ENCODE data around the gene SCOC.

Gene SCOC

GRCh38 chr4:140363051-140363450 lies 10.4 kb upstream of the SCOC start:
- Histone ChIP-seq H3K9me3 (ENCODE audit: control insufficient read depth in 1 of 2, low read length in 2 of 2) (no peaks in the 10 kb centered on the region), H3K4me3 (ENCODE audit: low read depth in 1 of 2, low read length in 2 of 2) (no peak overlapping the region), H3K27me3 (ENCODE audit: low read depth, low read length) (no peaks in the 10 kb centered on the region), H3K4me1 (ENCODE audit: control insufficient read depth in 1 of 2, insufficient read depth in 2 of 2, low read length in 2 of 2) (no peaks in the 10 kb centered on the region), H3K27ac (ENCODE audit: low read length) (no peak overlapping the region), H3K36me3 (ENCODE audit: control insufficient read depth in 1 of 2, insufficient read depth in 2 of 2, low read length in 2 of 2) (no peaks in the 10 kb centered on the region)

- H3K27me3 ChIP-seq (ENCODE audit: low read depth, low read length) = no peaks in the 10 kb centered on the region
- no peaks in the 10 kb centered on the region for H3K4me1 ChIP-seq (ENCODE audit: control insufficient read depth in 1 of 2, insufficient read depth in 2 of 2, low read length in 2 of 2)
- no peak overlapping the region for H3K27ac ChIP-seq (ENCODE audit: low read length)
Measured at GRCh38 chr4:140363558-140363957, 9.9 kb upstream of the SCOC start.

GRCh38 chr4:140367738-140368137 lies 5.7 kb upstream of the SCOC start:
- H3K27me3 ChIP-seq (ENCODE audit: low read depth, low read length) = no peaks in the 10 kb centered on the region
- H3K36me3 ChIP-seq (ENCODE audit: control insufficient read depth in 1 of 2, insufficient read depth in 2 of 2, low read length in 2 of 2) = no peaks in the 10 kb centered on the region
- no peaks in the 10 kb centered on the region for H3K9me3 ChIP-seq (ENCODE audit: control insufficient read depth in 1 of 2, low read length in 2 of 2)
- peaks cover 0 to 5% of the 10 kb centered on the region in 2 donors for H3K4me1 ChIP-seq (ENCODE audit: control insufficient read depth in 1 of 2, insufficient read depth in 2 of 2, low read length in 2 of 2)
- no peak overlapping the region for H3K4me3 ChIP-seq (ENCODE audit: low read depth in 1 of 2, low read length in 2 of 2)
- H3K27ac ChIP-seq (ENCODE audit: low read length) = no peak overlapping the region

More at GRCh38 chr4:140363558-140363957, 9.9 kb upstream of the SCOC start:
- Histone ChIP-seq H3K9me3 (ENCODE audit: control insufficient read depth in 1 of 2, low read length in 2 of 2) (no peaks in the 10 kb centered on the region), H3K4me3 (ENCODE audit: low read depth in 1 of 2, low read length in 2 of 2) (no peak overlapping the region), H3K36me3 (ENCODE audit: control insufficient read depth in 1 of 2, insufficient read depth in 2 of 2, low read length in 2 of 2) (no peaks in the 10 kb centered on the region)

- no peak overlapping the region for H3K4me3 ChIP-seq (ENCODE audit: low read depth in 1 of 2, low read length in 2 of 2)
- peaks cover 0 to 6% of the 10 kb centered on the region in 2 donors for H3K4me1 ChIP-seq (ENCODE audit: control insufficient read depth in 1 of 2, insufficient read depth in 2 of 2, low read length in 2 of 2)
- H3K27me3 ChIP-seq (ENCODE audit: low read depth, low read length) = no peaks in the 10 kb centered on the region
- H3K27ac ChIP-seq (ENCODE audit: low read length) = no peak overlapping the region
- H3K36me3 ChIP-seq (ENCODE audit: control insufficient read depth in 1 of 2, insufficient read depth in 2 of 2, low read length in 2 of 2) = no peaks in the 10 kb centered on the region
- no peaks in the 10 kb centered on the region for H3K9me3 ChIP-seq (ENCODE audit: control insufficient read depth in 1 of 2, low read length in 2 of 2)
Measured at GRCh38 chr4:140368686-140369085, 4.8 kb upstream of the SCOC start.

DNA sequence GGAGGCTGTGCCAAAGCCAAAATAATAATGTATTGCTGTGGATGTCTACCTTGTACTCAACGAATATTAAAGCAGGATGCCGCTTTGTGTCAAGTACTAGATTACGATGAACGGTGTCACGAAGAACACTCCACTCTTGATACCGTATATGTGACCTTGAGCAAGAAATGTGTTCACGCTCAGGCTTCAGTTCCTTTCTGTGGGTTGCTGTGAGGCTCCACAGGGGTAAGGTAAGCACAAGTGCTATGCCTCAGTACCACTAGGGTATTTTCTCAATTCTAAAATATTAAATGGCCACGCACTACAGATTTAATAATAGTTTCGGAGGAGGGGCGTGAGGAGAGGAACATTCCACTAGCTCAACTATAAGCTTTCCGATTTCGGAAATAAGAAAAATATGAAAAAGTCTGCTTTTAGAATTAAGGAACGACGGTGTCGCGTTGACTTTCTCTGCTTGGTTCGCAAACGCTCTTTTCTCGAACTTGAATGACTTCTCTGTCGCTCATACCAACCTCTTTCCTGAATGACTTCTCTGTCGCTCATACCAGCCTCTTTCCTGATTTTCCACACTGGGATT lies 607 bp upstream of the SCOC start:
- H3K4me3 ChIP-seq (ENCODE audit: low read depth in 1 of 2, low read length in 2 of 2) = peak overlapping the region; percentile 85 to 94
- H3K36me3 ChIP-seq (ENCODE audit: control insufficient read depth in 1 of 2, insufficient read depth in 2 of 2, low read length in 2 of 2) = no peaks in the 10 kb centered on the region
- peak overlapping the region; percentile 84 for H3K27ac ChIP-seq (ENCODE audit: low read length)
- H3K27me3 ChIP-seq (ENCODE audit: low read depth, low read length) = no peaks in the 10 kb centered on the region
- peaks cover 5 to 36% of the 10 kb centered on the region in 2 donors for H3K4me1 ChIP-seq (ENCODE audit: control insufficient read depth in 1 of 2, insufficient read depth in 2 of 2, low read length in 2 of 2)
- H3K9me3 ChIP-seq (ENCODE audit: control insufficient read depth in 1 of 2, low read length in 2 of 2) = no peaks in the 10 kb centered on the region

GRCh38 chr4:140374130-140374477 lies 658 bp downstream of the SCOC start:
- Histone ChIP-seq H3K9me3 (ENCODE audit: control insufficient read depth in 1 of 2, low read length in 2 of 2) (no peaks in the 10 kb centered on the region), H3K4me1 (ENCODE audit: control insufficient read depth in 1 of 2, insufficient read depth in 2 of 2, low read length in 2 of 2) (peaks cover 5 to 36% of the 10 kb centered on the region in 2 donors), H3K27ac (ENCODE audit: low read length) (peak overlapping the region; percentile 11), H3K4me3 (ENCODE audit: low read depth in 1 of 2, low read length in 2 of 2) (peak overlapping the region; percentile 85 to 94), H3K27me3 (ENCODE audit: low read depth, low read length) (no peaks in the 10 kb centered on the region), H3K36me3 (ENCODE audit: control insufficient read depth in 1 of 2, insufficient read depth in 2 of 2, low read length in 2 of 2) (peaks cover 0 to under 1% of the 10 kb centered on the region in 2 donors)

DNA sequence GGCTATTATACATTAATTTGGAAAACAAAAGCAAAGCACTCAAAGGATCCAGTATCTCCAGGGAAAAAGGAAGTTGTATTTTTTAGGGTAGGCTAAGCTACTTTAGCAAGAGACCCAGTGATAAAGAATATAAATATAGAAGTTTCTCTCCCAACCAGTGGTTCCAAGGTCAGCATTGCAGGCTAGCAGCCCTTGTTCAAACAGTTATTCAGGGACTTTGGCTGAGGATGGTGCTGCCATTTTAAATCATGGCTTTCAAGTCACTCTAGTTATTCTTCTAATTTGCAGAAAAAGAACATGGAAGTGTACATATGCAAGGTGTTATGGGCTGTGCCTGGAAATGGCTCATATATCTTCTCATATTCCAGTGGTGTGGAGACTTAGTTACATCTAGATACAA lies 9.3 kb downstream of the SCOC start:
- H3K36me3 ChIP-seq (ENCODE audit: control insufficient read depth in 1 of 2, insufficient read depth in 2 of 2, low read length in 2 of 2) = peaks cover 6 to 13% of the 10 kb centered on the region in 2 donors
- no peaks in the 10 kb centered on the region for H3K27me3 ChIP-seq (ENCODE audit: low read depth, low read length)
- H3K4me1 ChIP-seq (ENCODE audit: control insufficient read depth in 1 of 2, insufficient read depth in 2 of 2, low read length in 2 of 2) = no peaks in the 10 kb centered on the region
- H3K27ac ChIP-seq (ENCODE audit: low read length) = no peak overlapping the region
- H3K9me3 ChIP-seq (ENCODE audit: control insufficient read depth in 1 of 2, low read length in 2 of 2) = no peaks in the 10 kb centered on the region
- H3K4me3 ChIP-seq (ENCODE audit: low read depth in 1 of 2, low read length in 2 of 2) = no peak overlapping the region

GRCh38 chr4:140388015-140388414 lies 14.6 kb downstream of the SCOC start:
- Histone ChIP-seq H3K9me3 (ENCODE audit: control insufficient read depth in 1 of 2, low read length in 2 of 2) (no peaks in the 10 kb centered on the region), H3K36me3 (ENCODE audit: control insufficient read depth in 1 of 2, insufficient read depth in 2 of 2, low read length in 2 of 2) (peaks cover under 1 to 5% of the 10 kb centered on the region in 2 donors), H3K27ac (ENCODE audit: low read length) (no peak overlapping the region), H3K4me1 (ENCODE audit: control insufficient read depth in 1 of 2, insufficient read depth in 2 of 2, low read length in 2 of 2) (no peaks in the 10 kb centered on the region), H3K27me3 (ENCODE audit: low read depth, low read length) (no peaks in the 10 kb centered on the region), H3K4me3 (ENCODE audit: low read depth in 1 of 2, low read length in 2 of 2) (no peak overlapping the region)

- Histone ChIP-seq H3K27ac (ENCODE audit: low read length) (no peak overlapping the region), H3K4me1 (ENCODE audit: control insufficient read depth in 1 of 2, insufficient read depth in 2 of 2, low read length in 2 of 2) (no peaks in the 10 kb centered on the region), H3K36me3 (ENCODE audit: control insufficient read depth in 1 of 2, insufficient read depth in 2 of 2, low read length in 2 of 2) (no peaks in the 10 kb centered on the region), H3K27me3 (ENCODE audit: low read depth, low read length) (no peaks in the 10 kb centered on the region), H3K9me3 (ENCODE audit: control insufficient read depth in 1 of 2, low read length in 2 of 2) (no peaks in the 10 kb centered on the region), H3K4me3 (ENCODE audit: low read depth in 1 of 2, low read length in 2 of 2) (no peak overlapping the region)
Measured at GRCh38 chr4:140395668-140396067, 22.2 kb downstream of the SCOC start.

GRCh38 chr4:140400111-140400510 lies 26.7 kb downstream of the SCOC start:
- Histone ChIP-seq H3K27ac (ENCODE audit: low read length) (no peak overlapping the region), H3K4me1 (ENCODE audit: control insufficient read depth in 1 of 2, insufficient read depth in 2 of 2, low read length in 2 of 2) (no peaks in the 10 kb centered on the region), H3K9me3 (ENCODE audit: control insufficient read depth in 1 of 2, low read length in 2 of 2) (no peaks in the 10 kb centered on the region), H3K36me3 (ENCODE audit: control insufficient read depth in 1 of 2, insufficient read depth in 2 of 2, low read length in 2 of 2) (no peaks in the 10 kb centered on the region), H3K4me3 (ENCODE audit: low read depth in 1 of 2, low read length in 2 of 2) (no peak overlapping the region), H3K27me3 (ENCODE audit: low read depth, low read length) (no peaks in the 10 kb centered on the region)

- no peaks in the 10 kb centered on the region for H3K4me1 ChIP-seq (ENCODE audit: control insufficient read depth in 1 of 2, insufficient read depth in 2 of 2, low read length in 2 of 2)
- no peaks in the 10 kb centered on the region for H3K36me3 ChIP-seq (ENCODE audit: control insufficient read depth in 1 of 2, insufficient read depth in 2 of 2, low read length in 2 of 2)
- no peak overlapping the region for H3K4me3 ChIP-seq (ENCODE audit: low read depth in 1 of 2, low read length in 2 of 2)
- H3K9me3 ChIP-seq (ENCODE audit: control insufficient read depth in 1 of 2, low read length in 2 of 2) = no peaks in the 10 kb centered on the region
- no peaks in the 10 kb centered on the region for H3K27me3 ChIP-seq (ENCODE audit: low read depth, low read length)
- no peak overlapping the region for H3K27ac ChIP-seq (ENCODE audit: low read length)
Measured at GRCh38 chr4:140406292-140406691, 32.8 kb downstream of the SCOC start.

DNA sequence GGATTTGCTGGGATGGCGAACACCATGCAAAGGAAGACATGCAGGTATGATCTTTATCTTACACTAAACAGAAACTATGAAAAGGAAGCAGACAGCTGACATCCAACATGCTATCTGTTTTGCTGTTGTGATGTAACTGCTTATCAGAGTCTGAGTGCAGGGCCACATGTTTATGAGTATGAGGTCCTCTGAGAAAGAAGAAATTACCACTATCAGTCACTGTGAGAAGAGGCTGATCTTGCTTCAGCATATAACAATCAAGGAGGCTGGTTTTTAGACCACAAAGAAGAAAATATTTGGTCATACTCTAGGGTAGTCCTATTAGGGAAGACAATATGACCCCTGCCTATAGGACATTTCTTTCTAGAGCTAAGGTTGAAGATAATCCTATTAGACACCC lies 35.5 kb downstream of the SCOC start:
- Histone ChIP-seq H3K27ac (ENCODE audit: low read length) (no peak overlapping the region), H3K36me3 (ENCODE audit: control insufficient read depth in 1 of 2, insufficient read depth in 2 of 2, low read length in 2 of 2) (no peaks in the 10 kb centered on the region), H3K9me3 (ENCODE audit: control insufficient read depth in 1 of 2, low read length in 2 of 2) (no peaks in the 10 kb centered on the region), H3K4me1 (ENCODE audit: control insufficient read depth in 1 of 2, insufficient read depth in 2 of 2, low read length in 2 of 2) (no peaks in the 10 kb centered on the region), H3K27me3 (ENCODE audit: low read depth, low read length) (no peaks in the 10 kb centered on the region), H3K4me3 (ENCODE audit: low read depth in 1 of 2, low read length in 2 of 2) (no peak overlapping the region)
